ENCODE data around the gene DPH3.

DNA sequence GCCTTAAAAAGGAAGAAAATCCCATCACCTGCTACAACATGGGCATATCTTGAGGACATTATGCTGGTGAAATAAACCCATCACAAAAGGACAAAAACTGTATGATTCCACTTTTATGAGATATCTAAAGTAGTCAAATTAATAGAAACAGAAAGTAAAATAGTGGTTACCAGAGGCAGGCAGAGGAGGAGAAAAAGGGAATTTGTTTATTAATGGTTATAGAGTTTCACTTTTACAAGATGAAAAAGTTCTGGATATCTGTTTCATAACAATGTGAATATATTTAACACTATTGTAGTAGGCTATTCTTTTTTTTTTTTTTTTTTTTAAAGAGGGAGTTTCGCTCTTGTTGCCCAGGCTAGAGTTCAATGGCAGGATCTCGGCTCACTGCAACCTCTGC is 40.4 kb downstream of the DPH3 start:
- TF ChIP-seq, protein P1, sequence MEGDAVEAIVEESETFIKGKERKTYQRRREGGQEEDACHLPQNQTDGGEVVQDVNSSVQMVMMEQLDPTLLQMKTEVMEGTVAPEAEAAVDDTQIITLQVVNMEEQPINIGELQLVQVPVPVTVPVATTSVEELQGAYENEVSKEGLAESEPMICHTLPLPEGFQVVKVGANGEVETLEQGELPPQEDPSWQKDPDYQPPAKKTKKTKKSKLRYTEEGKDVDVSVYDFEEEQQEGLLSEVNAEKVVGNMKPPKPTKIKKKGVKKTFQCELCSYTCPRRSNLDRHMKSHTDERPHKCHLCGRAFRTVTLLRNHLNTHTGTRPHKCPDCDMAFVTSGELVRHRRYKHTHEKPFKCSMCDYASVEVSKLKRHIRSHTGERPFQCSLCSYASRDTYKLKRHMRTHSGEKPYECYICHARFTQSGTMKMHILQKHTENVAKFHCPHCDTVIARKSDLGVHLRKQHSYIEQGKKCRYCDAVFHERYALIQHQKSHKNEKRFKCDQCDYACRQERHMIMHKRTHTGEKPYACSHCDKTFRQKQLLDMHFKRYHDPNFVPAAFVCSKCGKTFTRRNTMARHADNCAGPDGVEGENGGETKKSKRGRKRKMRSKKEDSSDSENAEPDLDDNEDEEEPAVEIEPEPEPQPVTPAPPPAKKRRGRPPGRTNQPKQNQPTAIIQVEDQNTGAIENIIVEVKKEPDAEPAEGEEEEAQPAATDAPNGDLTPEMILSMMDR (IDR thresholded peaks at IDR 0.05) = no peak
- no peak for TF ChIP-seq POLR2A (IDR thresholded peaks at IDR 0.05)
